CD14-positive monocyte (primary cell): ENCODE measurements around the gene DLG1. TPM values are rescaled to one million over a fixed set of nuclear protein-coding genes. Genes with fewer than 3 reads are reported as not detected.

Experiments used
- DNase-seq, 3 donors: peaks; one replicate each; pipeline ENCODE4 v3.0.0-alpha.2; 2011 to 2022
- H2AFZ ChIP-seq: 2 replicates; pipeline ENCODE4 v1.6.0; 2012; ENCODE audit warnings: mild to moderate bottlenecking, low read depth, low read length, inconsistent platforms; ENCODE audit not compliant: insufficient read depth, poor library complexity, severe bottlenecking
- H3K27ac ChIP-seq, 2 donors: 1 replicate in 1 of 2; 2 replicates in 1 of 2; pipeline ENCODE4 v1.5.1; 2012 to 2013; ENCODE audit warnings: low read length in 2 of 2, control low read depth in 1 of 2, inconsistent platforms in 1 of 2, low read depth in 1 of 2, mild to moderate bottlenecking in 1 of 2
- H3K27me3 ChIP-seq, 2 donors: one replicate each; pipeline versions ENCODE4 v1.6.0 to v1.6.1; 2011 to 2013; ENCODE audit warnings: low read length in 2 of 2; ENCODE audit not compliant: control insufficient read depth in 2 of 2, insufficient read depth in 2 of 2
- H3K36me3 ChIP-seq, 2 donors: replicated peaks in 1 of 2; 1 replicate in 1 of 2; 2 replicates in 1 of 2; pipeline versions ENCODE4 v1.5.1 to v1.6.1; 2012 to 2013; ENCODE audit warnings: low read length in 2 of 2, control low read depth in 1 of 2, inconsistent platforms in 1 of 2, mild to moderate bottlenecking in 1 of 2; ENCODE audit not compliant: insufficient read depth in 2 of 2, control insufficient read depth in 1 of 2
- H3K4me1 ChIP-seq, 2 donors: 1 replicate in 1 of 2; 2 replicates in 1 of 2; pipeline versions ENCODE4 v1.5.1 to v1.6.1; 2012 to 2013; ENCODE audit warnings: low read length in 2 of 2, control low read depth in 1 of 2, inconsistent platforms in 1 of 2, mild to moderate bottlenecking in 1 of 2, moderate library complexity in 1 of 2; ENCODE audit not compliant: insufficient read depth in 2 of 2, control insufficient read depth in 1 of 2
- H3K4me2 ChIP-seq: replicated peaks from 2 replicates; pipeline ENCODE3; 2012; ENCODE audit warnings: low read length, moderate library complexity, mild to moderate bottlenecking; ENCODE audit not compliant: poor library complexity, severe bottlenecking; ENCODE audit errors: extremely low read depth
- H3K4me3 ChIP-seq, 3 experiments: fragments of 200-600 bp in 1 of 3; sonication (generic) in 1 of 3; replicated peaks in 1 of 3; 1 replicate in 2 of 3; 2 replicates in 1 of 3; pipeline ENCODE4 v1.5.1; 2011 to 2013; ENCODE audit warnings: low read length in 3 of 3, mild to moderate bottlenecking in 3 of 3, control low read depth in 2 of 3, low read depth in 2 of 3, inconsistent platforms in 1 of 3, moderate library complexity in 1 of 3
- H3K79me2 ChIP-seq: 2 replicates; pipeline ENCODE4 v1.6.0; 2012; ENCODE audit warnings: mild to moderate bottlenecking, control low read depth, inconsistent platforms, low read length, moderate library complexity; ENCODE audit not compliant: insufficient read depth
- H3K9ac ChIP-seq: 2 replicates; pipeline ENCODE4 v1.6.0; 2017; ENCODE audit warnings: low read length, mild to moderate bottlenecking; ENCODE audit not compliant: insufficient read depth, poor library complexity, severe bottlenecking
- H3K9me3 ChIP-seq, 2 donors: replicated peaks in 1 of 2; 1 replicate in 1 of 2; 2 replicates in 1 of 2; pipeline versions ENCODE4 v1.5.1 to v1.6.1; 2012 to 2013; ENCODE audit warnings: low read length in 2 of 2, control low read depth in 1 of 2; ENCODE audit not compliant: control insufficient read depth in 1 of 2, insufficient read depth in 1 of 2
- H4K20me1 ChIP-seq: 2 replicates; pipeline ENCODE4 v1.6.0; 2012; ENCODE audit warnings: mild to moderate bottlenecking, low read length, control low read depth, moderate library complexity; ENCODE audit not compliant: insufficient read depth
- H3K27ac Mint-ChIP-seq, 7 donors: one replicate each; pipeline ENCODE4 v1.8.0; 2020; ENCODE audit warnings: mild to moderate bottlenecking in 7 of 7, mixed read lengths in 7 of 7, moderate library complexity in 6 of 7, inconsistent platforms in 2 of 7
- H3K27me3 Mint-ChIP-seq, 3 donors: one replicate each; pipeline ENCODE4 v1.8.0; 2021 to 2022; ENCODE audit warnings: low read depth in 3 of 3, mild to moderate bottlenecking in 3 of 3, mixed read lengths in 3 of 3, moderate library complexity in 3 of 3, inconsistent platforms in 1 of 3
- H3K36me3 Mint-ChIP-seq, 2 donors: one replicate each; pipeline ENCODE4 v1.8.0; 2020; ENCODE audit warnings: mixed read lengths in 2 of 2, inconsistent platforms in 1 of 2, mild to moderate bottlenecking in 1 of 2
- H3K4me1 Mint-ChIP-seq: one replicate; pipeline ENCODE4 v1.8.0; 2020; ENCODE audit warnings: mild to moderate bottlenecking, mixed read lengths
- H3K4me3 Mint-ChIP-seq, 2 donors: one replicate each; pipeline ENCODE4 v1.8.0; 2020; ENCODE audit warnings: mild to moderate bottlenecking in 2 of 2, mixed read lengths in 2 of 2, moderate library complexity in 1 of 2
- H3K9me3 Mint-ChIP-seq, 7 donors: one replicate each; pipeline ENCODE4 v1.8.0; 2020 to 2022; ENCODE audit warnings: mixed read lengths in 7 of 7, mild to moderate bottlenecking in 6 of 7, moderate library complexity in 6 of 7, inconsistent platforms in 2 of 7
- CTCF ChIP-seq: fragments of 200-600 bp; IDR thresholded peaks from one replicate; pipeline ENCODE4 v1.8.0; 2022; ENCODE audit warnings: antibody characterized with exemption, mild to moderate bottlenecking
- WGBS: methylation state at CpG from one replicate; pipeline ENCODE4 v1.1.5; 2013; ENCODE audit warnings: missing lambda C conversion rate; ENCODE audit not compliant: insufficient coverage; 5-methylcytosine and 5-hydroxymethylcytosine counted together
- intact Hi-C, 2 donors: fragments of 100-400 bp; cut with micrococcal nuclease; formaldehyde crosslinking; loops; one replicate each; pipeline versions ENCODE4 v1.15.0 to v1.15.1; 2023
- polyA plus RNA-seq, 3 donors: library from polyadenylated mRNA; depleted of rRNA in 1 of 3; unstranded in 2 of 3; stranded (reverse) in 1 of 3; fragments of 300-500 nt in 2 of 3; fragments of >200 nt in 1 of 3; fragmentation: Illumina TruSeq in 2 of 3; gene quantifications; 1 replicate in 2 of 3; 2 replicates in 1 of 3; pipeline ENCODE4 v1.2.3, GENCODE V29; 2012 to 2021

The DLG1 gene
- polyA plus RNA-seq, 3 donors, result 6.5 to 21.9 (median 10.2) TPM

- Histone ChIP-seq H3K4me3 (no peak overlapping the region), H3K9ac (no peak overlapping the region), H3K4me1 (peaks cover 7 to 10% of the 10 kb centered on the region in 2 donors), H3K27me3 (no peaks in the 10 kb centered on the region), H3K9me3 (no peaks in the 10 kb centered on the region), H3K27ac (peak overlapping the region in 1 of 2 donors; percentile 4), H4K20me1 (peaks cover 5% of the 10 kb centered on the region), H2AFZ (no peak overlapping the region), H3K4me2 (no peak overlapping the region), H3K79me2 (peaks cover 21% of the 10 kb centered on the region), H3K36me3 (peaks cover 19 to 38% of the 10 kb centered on the region in 2 donors)
- H3K27ac Mint-ChIP-seq, result peak overlapping the region in 1 of 7 donors; percentile 64
- H3K4me1 Mint-ChIP-seq, result peaks cover 31% of the 10 kb centered on the region
- H3K36me3 Mint-ChIP-seq, result peaks cover 28 to 53% of the 10 kb centered on the region in 2 donors
- no peak for TF ChIP-seq CTCF
- no peak for DNase-seq
- H3K27me3 Mint-ChIP-seq, result peaks cover 0 to 1% (median 0%) of the 10 kb centered on the region in 3 donors
- no peak overlapping the region for H3K4me3 Mint-ChIP-seq
- WGBS, result no CpG with 5 or more reads among the region's 1 CpG
- intact Hi-C loops, result no loop called here
- no peaks in the 10 kb centered on the region for H3K9me3 Mint-ChIP-seq
Observed at GRCh38 chr3:197292648-197293047, 5.8 kb downstream of the DLG1 start.

- WGBS, result no CpG with 5 or more reads among the region's 8 CpGs
Observed at GRCh38 chr3:197292083-197292646, 6.2 kb downstream of the DLG1 start.

More at GRCh38 chr3:197292083-197292646, 6.2 kb downstream of the DLG1 start:
- H3K36me3 ChIP-seq, result peaks cover 19 to 42% of the 10 kb centered on the region in 2 donors
- no peak overlapping the region for H2AFZ ChIP-seq
- peaks cover 31% of the 10 kb centered on the region for H3K4me1 Mint-ChIP-seq
- no peaks in the 10 kb centered on the region for H3K27me3 ChIP-seq
- DNase-seq, result no peak
- intact Hi-C loops, result no loop called here
- no peak overlapping the region for H3K9ac ChIP-seq
- H3K27ac Mint-ChIP-seq, result peak overlapping the region in 2 of 7 donors; percentile 12 to 64
- H3K4me3 Mint-ChIP-seq, result no peak overlapping the region
- peaks cover 5% of the 10 kb centered on the region for H4K20me1 ChIP-seq
- H3K9me3 ChIP-seq, result no peaks in the 10 kb centered on the region
- H3K9me3 Mint-ChIP-seq, result no peaks in the 10 kb centered on the region
- peaks cover 16% of the 10 kb centered on the region for H3K79me2 ChIP-seq
- H3K4me2 ChIP-seq, result no peak overlapping the region
- no peak overlapping the region for H3K4me3 ChIP-seq
- no peak for TF ChIP-seq CTCF
- H3K27ac ChIP-seq, result peak overlapping the region in 1 of 2 donors; percentile 4
- H3K4me1 ChIP-seq, result peaks cover 5 to 7% of the 10 kb centered on the region in 2 donors
- H3K27me3 Mint-ChIP-seq, result no peaks in the 10 kb centered on the region
- H3K36me3 Mint-ChIP-seq, result peaks cover 28 to 53% of the 10 kb centered on the region in 2 donors
